GM12864 (cell line): Measurements from ENCODE around the gene CLEC10A.
"Not testable (repeated sequence)": the region's sequence is repeated elsewhere in the genome, so short reads cannot be mapped to it uniquely, and the experiment has no call there.

Experiments
- DNase-seq: peaks from one replicate; pipeline ENCODE4 v3.0.0-alpha.2; 2011; ENCODE audit warnings: low read depth
- H3K4me3 ChIP-seq: 2 replicates; pipeline ENCODE4 v1.5.1; 2011; ENCODE audit warnings: mild to moderate bottlenecking, low read depth, low read length, control low read depth
- CTCF ChIP-seq: IDR thresholded peaks from 2 replicates; pipeline ENCODE4 v1.5.1; 2011; ENCODE audit warnings: low read depth, mild to moderate bottlenecking, moderate library complexity, low read length, control low read depth, inconsistent platforms; ENCODE audit errors: missing control alignments

The CLEC10A gene

GRCh38 chr17:7079581-7080455, at the start of gene CLEC10A:
Gene CLEC10A, minus strand, starts transcription at chr17:7080251. Its CDS starts 1,439 bp downstream, at chr17:7078812.
- no peak for DNase-seq
- H3K4me3 ChIP-seq = no peak within 1 kb of the TSS

GRCh38 chr17:7129311-7129710, 49.3 kb upstream of the CLEC10A start:
- no peak for TF ChIP-seq CTCF
- H3K4me3 ChIP-seq = no peak overlapping the region
- DNase-seq = no peak

More at GRCh38 chr17:7079581-7080455, at the start of gene CLEC10A:
- no peak for TF ChIP-seq CTCF

DNA sequence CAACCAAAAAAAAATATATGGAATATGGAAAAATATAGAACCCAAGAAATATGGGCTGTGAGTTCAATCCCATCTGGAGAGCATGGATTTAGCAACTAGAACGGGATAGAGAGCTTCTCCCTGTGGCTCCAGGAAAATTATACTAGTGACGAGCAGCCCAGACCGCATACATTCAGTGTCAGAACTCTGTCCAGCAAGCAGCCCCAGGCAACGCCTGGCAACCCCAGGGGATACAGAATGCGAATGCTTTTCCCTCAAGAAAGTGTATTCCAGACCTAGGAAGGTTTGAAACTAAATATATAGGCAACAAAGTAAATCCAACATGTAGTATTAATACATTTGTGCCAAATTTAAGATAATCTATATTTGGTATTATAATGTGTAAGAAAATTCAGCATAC, 48.1 kb upstream of the CLEC10A start:
- DNase-seq = no peak

GRCh38 chr17:7127501-7127900, 47.5 kb upstream of the CLEC10A start:
- not testable (repeated sequence) for H3K4me3 ChIP-seq, DNase-seq

More for the DNA sequence above, 48.1 kb upstream of the CLEC10A start:
- H3K4me3 ChIP-seq = no peak overlapping the region
- no peak for TF ChIP-seq CTCF

- H3K4me3 ChIP-seq, DNase-seq: not testable (repeated sequence)
Measured at GRCh38 chr17:7126386-7126785, 46.3 kb upstream of the CLEC10A start.

DNA sequence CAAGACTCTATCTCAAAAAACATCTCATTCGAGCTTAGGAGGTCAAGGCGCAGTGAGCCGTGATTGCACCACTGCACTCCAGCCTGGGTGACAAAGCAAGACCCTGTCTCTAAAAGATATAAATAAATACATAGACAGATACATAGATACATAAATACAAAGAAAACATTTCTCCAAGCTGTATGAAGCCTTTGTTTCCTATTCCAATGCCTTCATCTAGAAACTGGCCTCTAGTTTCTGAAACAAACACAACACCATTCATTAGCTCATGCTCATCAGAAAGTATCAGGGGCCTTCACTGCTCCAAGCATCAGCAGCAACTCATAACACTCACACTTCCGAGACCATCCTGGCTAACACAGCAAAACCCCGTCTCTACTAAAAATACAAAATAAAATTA, 44.9 kb upstream of the CLEC10A start:
- H3K4me3 ChIP-seq = no peak overlapping the region
- DNase-seq = no peak
- no peak for TF ChIP-seq CTCF

GRCh38 chr17:7123844-7124243, 43.8 kb upstream of the CLEC10A start:
- no peak overlapping the region for H3K4me3 ChIP-seq
- DNase-seq = no peak
- no peak for TF ChIP-seq CTCF

GRCh38 chr17:7122381-7122780, 42.3 kb upstream of the CLEC10A start:
- no peak for TF ChIP-seq CTCF
- H3K4me3 ChIP-seq = no peak overlapping the region
- DNase-seq = no peak

- not testable (repeated sequence) for DNase-seq, H3K4me3 ChIP-seq
Measured at GRCh38 chr17:7120635-7121034, 40.6 kb upstream of the CLEC10A start.
